ENCODE measurements around the gene GJA4.

GJA4 gene

DNA sequence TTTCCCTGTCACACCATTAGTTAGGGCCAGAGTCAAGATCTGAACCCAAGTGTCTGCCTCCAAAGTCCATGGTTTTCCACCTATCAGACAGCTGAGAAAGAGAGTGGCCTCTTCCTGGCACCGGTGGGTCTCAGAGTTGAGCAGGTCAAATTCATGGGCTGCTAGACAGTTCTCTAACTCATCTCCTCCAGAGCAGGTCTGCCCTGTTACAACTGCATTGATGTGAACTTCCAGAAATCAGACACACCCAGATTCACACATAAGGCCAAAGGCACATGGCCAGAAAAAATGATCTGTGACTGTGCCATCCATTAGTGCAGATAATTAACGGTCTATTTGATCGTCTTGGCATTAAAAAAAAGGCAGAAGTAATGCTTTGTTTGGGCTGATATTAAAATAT is 49.3 kb downstream of the GJA4 start:
- Histone ChIP-seq H3K27ac (ENCODE audit: low read depth, low read length) (no peak overlapping the region; the same call in 1 of the 2 replicates), H3K36me3 (ENCODE audit: insufficient read depth, low read length) (no peaks in the 10 kb centered on the region), H3K9me3 (ENCODE audit: insufficient read depth, low read depth, low read length) (no peaks in the 10 kb centered on the region), H3K9ac (ENCODE audit: low read depth, low read length) (no peak overlapping the region), H3K4me3 (ENCODE audit: low read length) (no peak overlapping the region), H3K27me3 (ENCODE audit: insufficient read depth, low read length) (no peaks in the 10 kb centered on the region), H3K4me1 (ENCODE audit: insufficient read depth, low read length) (peaks cover 29% of the 10 kb centered on the region)
- WGBS: 99% methylated on average over 2 of the region's 3 CpGs

- H3K4me1 ChIP-seq (ENCODE audit: insufficient read depth, low read length): peaks cover 29% of the 10 kb centered on the region
- no peak overlapping the region for H3K9ac ChIP-seq (ENCODE audit: low read depth, low read length)
- no peaks in the 10 kb centered on the region for H3K9me3 ChIP-seq (ENCODE audit: insufficient read depth, low read depth, low read length)
- peak overlapping the region; percentile 83; the same call in 1 of the 2 replicates for H3K27ac ChIP-seq (ENCODE audit: low read depth, low read length)
- WGBS: 68% methylated on average over 4 of the region's 4 CpGs
- no peaks in the 10 kb centered on the region for H3K27me3 ChIP-seq (ENCODE audit: insufficient read depth, low read length)
- no peak overlapping the region for H3K4me3 ChIP-seq (ENCODE audit: low read length)
- H3K36me3 ChIP-seq (ENCODE audit: insufficient read depth, low read length): no peaks in the 10 kb centered on the region
Measured at GRCh38 chr1:34842952-34843371, 50.2 kb downstream of the GJA4 start.

DNA sequence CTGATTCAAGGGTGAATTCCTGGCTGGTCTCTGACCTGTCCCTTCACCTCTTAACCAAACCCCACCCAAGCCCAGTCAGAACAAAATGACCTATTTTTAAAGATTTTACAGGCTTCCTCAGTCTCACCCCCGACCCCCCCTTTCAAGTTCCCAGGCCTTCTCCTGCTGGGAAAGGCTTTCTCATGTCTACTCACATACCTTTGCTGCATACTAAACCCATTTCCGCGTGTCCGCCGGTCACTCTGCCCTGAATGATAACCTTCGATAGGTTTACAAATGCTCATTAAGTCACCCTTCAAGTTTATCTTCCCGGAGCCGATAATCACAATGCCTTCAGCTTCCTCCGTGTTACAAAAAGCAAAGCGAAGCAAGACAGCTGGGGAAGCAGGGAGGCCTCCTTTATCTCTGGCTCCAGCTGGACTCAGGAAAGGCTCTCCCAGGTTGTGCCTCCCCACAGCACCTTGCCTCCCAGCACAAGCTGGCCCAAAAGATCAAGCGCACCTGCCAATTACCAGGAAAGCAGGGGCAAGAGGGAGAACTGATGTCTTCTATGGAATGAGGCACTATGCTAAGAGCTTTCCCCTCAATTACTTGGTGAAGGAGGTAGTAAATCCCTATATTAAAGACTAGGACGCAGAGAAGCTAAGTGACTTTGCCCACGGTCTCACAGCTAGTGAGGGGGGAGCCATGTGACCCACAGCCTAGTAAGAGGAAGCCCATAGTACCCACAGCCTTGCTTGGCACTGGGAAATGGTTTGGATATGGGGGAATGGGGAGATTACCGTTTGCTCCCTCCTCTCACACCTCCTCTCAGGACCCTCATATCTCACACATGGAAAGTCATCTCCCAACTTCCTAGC is 50.8 kb downstream of the GJA4 start:
- H3K9me3 ChIP-seq (ENCODE audit: insufficient read depth, low read depth, low read length): no peaks in the 10 kb centered on the region
- H3K27me3 ChIP-seq (ENCODE audit: insufficient read depth, low read length): no peaks in the 10 kb centered on the region
- H3K9ac ChIP-seq (ENCODE audit: low read depth, low read length): no peak overlapping the region
- no peaks in the 10 kb centered on the region for H3K36me3 ChIP-seq (ENCODE audit: insufficient read depth, low read length)
- H3K27ac ChIP-seq (ENCODE audit: low read depth, low read length): peak overlapping the region; percentile 83; the same call in 1 of the 2 replicates
- 44% methylated on average over 13 of the region's 14 CpGs for WGBS
- H3K4me3 ChIP-seq (ENCODE audit: low read length): no peak overlapping the region
- peaks cover 29% of the 10 kb centered on the region for H3K4me1 ChIP-seq (ENCODE audit: insufficient read depth, low read length)

- no peaks in the 10 kb centered on the region for H3K9me3 ChIP-seq (ENCODE audit: insufficient read depth, low read depth, low read length)
- 16% methylated on average over 4 of the region's 4 CpGs for WGBS
- no peak overlapping the region for H3K4me3 ChIP-seq (ENCODE audit: low read length)
- H3K27me3 ChIP-seq (ENCODE audit: insufficient read depth, low read length): no peaks in the 10 kb centered on the region
- H3K27ac ChIP-seq (ENCODE audit: low read depth, low read length): peak overlapping the region; percentile 15; the same call in 1 of the 2 replicates
- peaks cover 32% of the 10 kb centered on the region for H3K4me1 ChIP-seq (ENCODE audit: insufficient read depth, low read length)
- H3K9ac ChIP-seq (ENCODE audit: low read depth, low read length): no peak overlapping the region
- H3K36me3 ChIP-seq (ENCODE audit: insufficient read depth, low read length): no peaks in the 10 kb centered on the region
Measured at GRCh38 chr1:34844252-34844634, 51.4 kb downstream of the GJA4 start.

All from HUES64 (cell line).